Aorta (tissue), 5 donors: ENCODE measurements around the gene PLPP6. TPM values are rescaled to one million over a fixed set of nuclear protein-coding genes. Genes with fewer than 3 reads are reported as not detected.

ENCODE experiments used
- ATAC-seq: fragments of 200-7000 bp; cut with Tn5 transposase; one replicate; pipeline ENCODE4 v1.9.1; 2022; ENCODE audit warnings: moderate library complexity; ENCODE audit not compliant: low FRiP score
- DNase-seq, 2 donors: peaks; one replicate each; pipeline ENCODE4 v3.0.0-alpha.2; 2020
- H3K27ac ChIP-seq, 2 donors: one replicate each; pipeline ENCODE4 v1.5.1; 2013; ENCODE audit warnings: low read length in 2 of 2, mild to moderate bottlenecking in 2 of 2, moderate library complexity in 2 of 2, control low read depth in 1 of 2, inconsistent platforms in 1 of 2, low read depth in 1 of 2
- H3K27me3 ChIP-seq, 2 donors: one replicate each; pipeline ENCODE4 v1.6.1; 2013; ENCODE audit warnings: control low read depth in 1 of 2, low read length in 1 of 2, mild to moderate bottlenecking in 1 of 2, moderate library complexity in 1 of 2; ENCODE audit not compliant: insufficient read depth in 2 of 2, control insufficient read depth in 1 of 2
- H3K36me3 ChIP-seq, 2 donors: one replicate each; pipeline ENCODE4 v1.6.1; 2013; ENCODE audit warnings: control low read depth in 1 of 2, low read length in 1 of 2, mild to moderate bottlenecking in 1 of 2; ENCODE audit not compliant: insufficient read depth in 2 of 2, control insufficient read depth in 1 of 2
- H3K4me1 ChIP-seq, 2 donors: one replicate each; pipeline ENCODE4 v1.6.1; 2013; ENCODE audit warnings: low read length in 2 of 2, control low read depth in 1 of 2, mild to moderate bottlenecking in 1 of 2, moderate library complexity in 1 of 2; ENCODE audit not compliant: insufficient read depth in 2 of 2, control insufficient read depth in 1 of 2
- H3K4me3 ChIP-seq, 2 donors: one replicate each; pipeline ENCODE4 v1.5.1; 2013; ENCODE audit warnings: low read length in 2 of 2, control low read depth in 1 of 2, mild to moderate bottlenecking in 1 of 2
- H3K9me3 ChIP-seq: one replicate; pipeline ENCODE4 v1.6.1; 2013; ENCODE audit warnings: mild to moderate bottlenecking, low read length; ENCODE audit not compliant: control insufficient read depth
- WGBS, 2 donors: extraction: QIAGEN DNeasy Blood & Tissue Kit; methylation state at CpG; one replicate each; pipeline ENCODE4 v1.1.7; 2013; 5-methylcytosine and 5-hydroxymethylcytosine counted together
- intact Hi-C, 2 donors: fragments of 100-400 bp; cut with DNase I; formaldehyde crosslinking; loops; one replicate each; pipeline versions ENCODE4 v1.14.2 to v1.15.0; 2022
- polyA plus RNA-seq, 2 donors: library from polyadenylated mRNA; stranded (reverse); fragments of 200-250 nt; gene quantifications; one replicate each; pipeline ENCODE4 v1.2.3, GENCODE V29; 2013
- total RNA-seq, 2 donors: library from RNA; stranded (reverse); fragmentation: NEBNext Ultra II Directional; extraction: Animal tissue kit (Norgen Biotek cat#: 25700); gene quantifications; one replicate each; pipeline ENCODE4 v1.2.1, GENCODE V29; 2021
- donor health status: healthy with polysubstance abuse.
- donor health status: Bipolar disorder and iron deficiency.
- donor health status: DM: no; HTN: no; CAD: no.
- donor health status: DM: no; HTN: no; CAD: no.
- donor health status: DM: yes; HTN: yes; CAD: no.

The PLPP6 gene
- total and polyA plus RNA-seq, 4 donors: 1.5 to 4.8 (median 4.6) TPM

DNA sequence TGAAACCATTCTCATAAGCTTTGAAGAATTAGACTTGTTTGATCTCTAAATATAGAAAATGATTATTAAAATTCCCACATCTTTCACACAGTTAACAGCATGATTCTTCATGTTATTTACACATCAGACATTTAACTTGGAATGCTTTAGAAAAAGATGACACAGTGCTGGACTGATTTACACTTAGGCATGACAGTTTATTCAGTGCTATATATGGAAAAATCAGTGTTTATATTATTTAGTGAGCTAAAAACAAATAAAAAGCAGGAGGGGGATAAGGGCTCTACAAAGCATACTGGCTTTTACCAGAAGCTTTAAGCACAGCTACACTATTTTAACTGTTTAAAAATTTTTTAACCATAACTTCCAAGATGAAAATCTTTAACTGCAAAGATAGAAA lies 47.3 kb downstream of the PLPP6 start:
- intact Hi-C loops: no loop called here
- ATAC-seq (no peak), DNase-seq (no peak)
- H3K9me3 ChIP-seq: no peaks in the 10 kb centered on the region
- H3K27me3 ChIP-seq: no peaks in the 10 kb centered on the region
- peaks cover 0 to 1% of the 10 kb centered on the region in 2 donors for H3K36me3 ChIP-seq
- no peak overlapping the region for H3K4me3 ChIP-seq
- H3K27ac ChIP-seq: no peak overlapping the region
- H3K4me1 ChIP-seq: no peaks in the 10 kb centered on the region

DNA sequence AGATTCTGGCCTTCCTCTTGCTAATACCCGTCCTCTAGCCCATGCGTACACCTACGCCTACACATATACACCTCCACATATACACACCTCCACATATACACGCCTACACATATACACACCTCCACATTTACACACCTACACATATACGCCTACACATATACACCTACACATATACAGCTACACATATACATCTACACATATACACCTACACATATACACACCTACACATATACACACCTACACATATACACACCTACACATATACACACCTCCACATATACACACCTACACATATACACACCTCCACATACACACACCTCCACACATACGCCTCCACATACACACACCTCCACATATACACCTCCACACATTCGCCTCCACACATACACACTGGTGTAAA lies 51.8 kb downstream of the PLPP6 start:
- H3K36me3 ChIP-seq: peaks cover 2 to 8% of the 10 kb centered on the region in 2 donors
- DNase-seq (no peak), ATAC-seq (peak; percentile 69)
- WGBS, 2 donors: 59 to 80% methylated on average over 7 of the region's 7 CpGs
- H3K27ac ChIP-seq: no peak overlapping the region
- no peak overlapping the region for H3K4me3 ChIP-seq
- intact Hi-C loops: no loop called here
- no peaks in the 10 kb centered on the region for H3K4me1 ChIP-seq
- no peaks in the 10 kb centered on the region for H3K27me3 ChIP-seq
- no peaks in the 10 kb centered on the region for H3K9me3 ChIP-seq

DNA sequence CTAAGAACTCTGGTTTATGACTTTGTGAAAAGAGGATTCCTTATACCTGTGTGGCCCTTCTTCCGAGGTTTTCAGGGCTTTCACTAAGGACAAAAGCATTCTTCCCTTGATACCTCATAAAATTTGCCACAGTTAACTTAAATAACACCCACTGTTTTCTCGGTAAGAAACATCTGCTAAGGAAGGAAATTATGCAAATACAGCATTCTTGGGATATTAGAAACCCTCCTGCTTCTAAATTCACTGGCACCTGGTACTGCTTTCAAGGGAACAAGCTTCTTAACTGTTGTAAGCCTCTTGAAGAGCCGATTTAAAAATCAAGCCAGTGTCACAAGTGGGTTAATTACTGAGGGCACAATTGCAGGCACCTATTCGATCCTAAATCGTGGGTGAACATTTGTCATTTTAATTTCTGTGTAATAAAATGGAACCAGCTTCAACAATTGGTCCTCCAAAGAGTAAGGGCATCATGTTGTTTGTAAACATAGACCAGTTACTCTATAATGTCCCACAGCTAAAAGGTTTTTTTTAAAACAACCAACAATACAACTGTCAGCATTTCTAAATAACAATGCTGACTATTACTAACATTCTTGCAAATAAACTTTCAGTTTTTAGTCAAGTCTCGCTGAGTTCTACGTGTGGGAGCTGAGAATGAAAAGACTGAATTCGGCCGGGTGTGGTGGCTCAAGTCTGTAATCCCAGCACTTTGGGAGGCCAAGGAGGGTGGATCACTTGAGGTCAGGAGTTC lies 52.3 kb downstream of the PLPP6 start:
- intact Hi-C loops: no loop called here
- no peak for ATAC-seq
- H3K9me3 ChIP-seq: no peaks in the 10 kb centered on the region
- 89% methylated on average over 9 of the region's 9 CpGs for WGBS, 2 donors
- DNase-seq: no peak
- H3K27me3 ChIP-seq: no peaks in the 10 kb centered on the region
- no peaks in the 10 kb centered on the region for H3K4me1 ChIP-seq
- no peak overlapping the region for H3K4me3 ChIP-seq
- H3K36me3 ChIP-seq: peaks cover 2 to 8% of the 10 kb centered on the region in 2 donors
- H3K27ac ChIP-seq: no peak overlapping the region

Other genes with a start within 250 kb of the PLPP6 start
- 1 to 10 TPM; 3.0 to 3.2 TPM for gene SLC1A1, start 171.8 kb upstream of the PLPP6 start, total RNA-seq
- 1 to 10 TPM; 3.1 to 5.6 TPM for gene SLC1A1, start 171.8 kb upstream of the PLPP6 start, polyA plus RNA-seq
- gene SPATA6L, start 4.2 kb downstream of the PLPP6 start, total RNA-seq: 1 to 10 TPM; 3.8 to 6.7 TPM
- gene SPATA6L, start 4.2 kb downstream of the PLPP6 start, polyA plus RNA-seq: 1 to 10 TPM; 1.0 to 1.9 TPM
- gene CDC37L1, start 17.3 kb downstream of the PLPP6 start, total RNA-seq: 10 to 100 TPM; 19.5 to 26.3 TPM
- gene CDC37L1, start 17.3 kb downstream of the PLPP6 start, polyA plus RNA-seq: 10 to 100 TPM; 17.8 to 19.9 TPM
- 10 to 100 TPM; 39.4 to 51.4 TPM for gene AK3, start 78.9 kb downstream of the PLPP6 start, total RNA-seq
- gene AK3, start 78.9 kb downstream of the PLPP6 start, polyA plus RNA-seq: 10 to 100 TPM; 52.1 to 56.1 TPM
- gene RCL1, start 130.7 kb downstream of the PLPP6 start, total RNA-seq: 10 to 100 TPM; 32.3 to 41.9 TPM
- gene RCL1, start 130.7 kb downstream of the PLPP6 start, polyA plus RNA-seq: 10 to 100 TPM; 10.8 to 21.3 TPM